ENCODE data around the gene PTDSS2. TPM values are rescaled to one million over a fixed set of nuclear protein-coding genes. Genes with fewer than 3 reads are reported as not detected.
"Not testable (repeated sequence)": the region's sequence is repeated elsewhere in the genome, so short reads cannot be mapped to it uniquely, and the experiment has no call there.

PTDSS2 gene
- total RNA-seq, 2 donors from 2014 or later, result 26.8 to 32.5 TPM

DNA sequence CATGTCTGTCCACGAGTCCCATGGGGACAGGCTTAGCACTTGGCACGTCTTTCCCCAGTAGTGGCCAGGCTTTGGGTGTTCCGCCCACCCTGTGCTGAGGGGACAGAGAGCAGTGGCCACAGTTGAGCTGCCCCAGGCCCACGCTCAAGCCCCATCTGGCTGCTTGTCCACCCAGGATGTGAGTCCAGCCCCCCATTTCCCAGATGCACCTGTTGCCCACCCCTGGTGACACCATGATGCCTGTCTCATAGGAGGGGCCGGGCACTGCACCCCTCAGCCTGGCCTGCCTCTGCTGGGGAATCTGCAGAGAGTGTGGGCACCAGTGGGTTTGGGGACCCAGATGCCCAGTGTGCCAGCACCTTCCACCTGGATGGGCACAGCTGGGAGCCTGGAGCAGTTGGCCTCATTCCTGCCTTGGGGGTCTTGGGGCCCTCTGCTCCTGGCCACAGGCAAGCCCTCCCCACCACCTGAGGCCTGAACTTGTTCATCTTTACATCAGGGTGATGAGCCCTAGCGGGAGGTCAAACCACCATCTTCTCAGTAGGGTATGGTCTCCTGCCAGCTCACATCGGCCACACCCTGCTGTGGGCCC, 41.0 kb upstream of the PTDSS2 start:
- no peak for DNase-seq (ENCODE audit: low spot score)
- H3K27ac ChIP-seq, result no peak overlapping the region

DNA sequence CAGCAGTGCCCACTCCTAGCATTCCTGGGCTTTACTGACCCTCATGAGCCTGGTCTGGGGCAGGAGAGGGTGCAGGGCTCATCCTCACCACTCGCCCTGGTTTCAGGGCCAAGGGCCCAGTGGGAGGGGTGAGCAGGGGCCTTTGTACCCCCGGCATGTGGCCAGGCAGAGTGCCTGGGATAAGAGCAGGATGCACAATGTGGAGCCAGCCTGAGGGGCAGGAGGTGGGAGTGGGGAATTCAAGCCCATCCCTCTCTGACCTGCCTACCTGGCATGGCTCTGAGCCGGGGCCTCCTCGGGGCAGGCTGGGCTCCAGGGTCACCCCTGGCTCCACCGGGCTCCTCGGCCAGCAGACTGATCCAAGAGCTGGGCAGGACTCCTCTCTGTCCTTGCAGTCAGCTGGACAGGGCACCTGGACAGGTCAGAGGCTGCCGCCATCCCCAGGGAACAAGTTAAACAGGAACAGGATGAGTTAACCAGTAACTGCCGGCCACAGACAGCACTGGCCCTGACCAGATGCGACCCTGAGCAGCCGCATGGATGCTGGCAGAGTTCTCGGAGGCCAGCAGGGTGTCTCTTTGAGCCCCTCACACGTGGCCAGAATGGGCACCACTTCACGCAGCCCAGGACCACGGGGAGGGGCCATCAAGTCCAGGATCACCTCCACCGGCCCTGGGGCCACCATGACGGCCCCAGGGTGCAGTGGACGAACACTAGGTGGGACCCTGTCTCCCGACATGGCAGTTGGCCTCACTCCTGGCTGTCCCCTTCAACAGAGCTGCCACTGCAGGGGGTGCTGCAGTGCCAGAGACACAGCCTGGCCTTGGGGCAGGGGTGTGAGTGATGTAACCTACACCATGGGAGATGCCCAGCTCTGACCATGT, 40.2 kb upstream of the PTDSS2 start:
- no peak for DNase-seq (ENCODE audit: low spot score)
- Histone ChIP-seq H3K9me3 (no peaks in the 10 kb centered on the region), H3K27me3 (no peaks in the 10 kb centered on the region), H3K36me3 (no peaks in the 10 kb centered on the region), H3K4me3 (no peak overlapping the region), H3K27ac (no peak overlapping the region), H3K4me1 (peaks cover 0 to 29% of the 10 kb centered on the region in 2 donors)
- TF ChIP-seq, protein P1, sequence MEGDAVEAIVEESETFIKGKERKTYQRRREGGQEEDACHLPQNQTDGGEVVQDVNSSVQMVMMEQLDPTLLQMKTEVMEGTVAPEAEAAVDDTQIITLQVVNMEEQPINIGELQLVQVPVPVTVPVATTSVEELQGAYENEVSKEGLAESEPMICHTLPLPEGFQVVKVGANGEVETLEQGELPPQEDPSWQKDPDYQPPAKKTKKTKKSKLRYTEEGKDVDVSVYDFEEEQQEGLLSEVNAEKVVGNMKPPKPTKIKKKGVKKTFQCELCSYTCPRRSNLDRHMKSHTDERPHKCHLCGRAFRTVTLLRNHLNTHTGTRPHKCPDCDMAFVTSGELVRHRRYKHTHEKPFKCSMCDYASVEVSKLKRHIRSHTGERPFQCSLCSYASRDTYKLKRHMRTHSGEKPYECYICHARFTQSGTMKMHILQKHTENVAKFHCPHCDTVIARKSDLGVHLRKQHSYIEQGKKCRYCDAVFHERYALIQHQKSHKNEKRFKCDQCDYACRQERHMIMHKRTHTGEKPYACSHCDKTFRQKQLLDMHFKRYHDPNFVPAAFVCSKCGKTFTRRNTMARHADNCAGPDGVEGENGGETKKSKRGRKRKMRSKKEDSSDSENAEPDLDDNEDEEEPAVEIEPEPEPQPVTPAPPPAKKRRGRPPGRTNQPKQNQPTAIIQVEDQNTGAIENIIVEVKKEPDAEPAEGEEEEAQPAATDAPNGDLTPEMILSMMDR (IDR thresholded peaks at IDR 0.05), result no peak

More for the DNA sequence above, 41.0 kb upstream of the PTDSS2 start:
- H3K9me3 ChIP-seq, result no peaks in the 10 kb centered on the region
- no peaks in the 10 kb centered on the region for H3K27me3 ChIP-seq
- peaks cover 0 to 29% of the 10 kb centered on the region in 2 donors for H3K4me1 ChIP-seq
- no peaks in the 10 kb centered on the region for H3K36me3 ChIP-seq
- no peak overlapping the region for H3K4me3 ChIP-seq
- TF ChIP-seq, protein P1 (IDR thresholded peaks at IDR 0.05), result no peak

DNA sequence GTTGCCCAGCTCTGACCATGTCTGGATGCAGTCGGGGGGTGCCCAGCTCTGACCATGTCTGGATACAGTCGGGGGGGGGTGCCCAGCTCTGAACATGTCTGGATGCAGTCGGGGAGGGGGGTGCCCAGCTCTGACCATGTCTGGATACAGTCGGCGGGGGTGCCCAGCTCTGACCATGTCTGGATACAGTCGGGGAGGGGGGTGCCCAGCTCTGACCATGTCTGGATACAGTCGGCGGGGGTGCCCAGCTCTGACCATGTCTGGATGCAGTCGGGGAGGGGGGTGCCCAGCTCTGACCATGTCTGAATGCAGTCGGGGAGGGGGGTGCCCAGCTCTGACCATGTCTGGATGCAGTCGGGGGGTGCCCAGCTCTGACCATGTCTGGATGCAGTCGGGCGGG, 39.4 kb upstream of the PTDSS2 start:
- not testable (repeated sequence) for H3K27ac ChIP-seq; DNase-seq (ENCODE audit: low spot score); H3K27me3 ChIP-seq; H3K36me3 ChIP-seq; H3K9me3 ChIP-seq; H3K4me3 ChIP-seq
- H3K4me1 ChIP-seq, result peaks cover 0 to 30% of the 10 kb centered on the region in 2 donors

DNA sequence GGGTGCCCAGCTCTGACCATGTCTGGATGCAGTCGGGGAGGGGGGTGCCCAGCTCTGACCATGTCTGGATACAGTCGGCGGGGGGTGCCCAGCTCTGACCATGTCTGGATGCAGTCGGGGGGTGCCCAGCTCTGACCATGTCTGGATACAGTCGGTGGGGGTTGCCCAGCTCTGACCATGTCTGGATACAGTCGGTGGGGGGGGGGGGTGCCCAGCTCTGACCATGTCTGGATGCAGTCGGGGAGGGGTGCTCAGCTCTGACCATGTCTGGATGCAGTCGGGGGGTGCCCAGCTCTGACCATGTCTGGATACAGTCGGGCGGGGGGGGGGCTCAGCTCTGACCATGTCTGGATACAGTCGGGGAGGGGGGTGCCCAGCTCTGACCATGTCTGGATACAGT, 38.6 kb upstream of the PTDSS2 start:
- not testable (repeated sequence) for H3K27ac ChIP-seq; DNase-seq (ENCODE audit: low spot score); H3K4me3 ChIP-seq; H3K27me3 ChIP-seq; H3K9me3 ChIP-seq; H3K36me3 ChIP-seq
- peaks cover 0 to 30% of the 10 kb centered on the region in 2 donors for H3K4me1 ChIP-seq

DNA sequence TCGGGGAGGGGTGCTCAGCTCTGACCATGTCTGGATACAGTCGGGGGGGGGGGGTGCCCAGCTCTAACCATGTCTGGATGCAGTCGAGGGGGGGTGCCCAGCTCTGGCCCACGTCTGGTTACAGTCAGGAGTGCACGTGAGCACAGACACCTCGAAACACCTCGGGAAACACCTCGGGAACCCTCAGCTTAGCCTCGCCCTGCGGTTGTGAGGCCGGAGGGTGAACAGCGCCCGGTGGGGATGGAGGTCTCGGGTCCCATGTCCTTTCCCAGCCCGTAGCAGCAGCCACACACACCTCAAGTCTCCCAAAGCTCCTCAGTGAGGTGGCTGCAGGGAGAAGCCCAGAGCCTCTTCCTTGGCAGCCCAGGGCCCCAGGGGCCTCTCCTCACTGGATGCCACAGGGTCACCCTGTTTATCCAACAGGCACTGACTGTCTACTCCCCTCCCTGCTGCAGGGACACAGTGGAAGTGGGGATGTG, 37.4 kb upstream of the PTDSS2 start:
- TF ChIP-seq, protein P1 (IDR thresholded peaks at IDR 0.05), result no peak
- Histone ChIP-seq H3K36me3 (no peaks in the 10 kb centered on the region), H3K27me3 (no peaks in the 10 kb centered on the region), H3K27ac (no peak overlapping the region), H3K4me1 (peaks cover 0 to 32% of the 10 kb centered on the region in 2 donors), H3K4me3 (no peak overlapping the region), H3K9me3 (no peaks in the 10 kb centered on the region)
- DNase-seq (ENCODE audit: low spot score), result no peak

DNA sequence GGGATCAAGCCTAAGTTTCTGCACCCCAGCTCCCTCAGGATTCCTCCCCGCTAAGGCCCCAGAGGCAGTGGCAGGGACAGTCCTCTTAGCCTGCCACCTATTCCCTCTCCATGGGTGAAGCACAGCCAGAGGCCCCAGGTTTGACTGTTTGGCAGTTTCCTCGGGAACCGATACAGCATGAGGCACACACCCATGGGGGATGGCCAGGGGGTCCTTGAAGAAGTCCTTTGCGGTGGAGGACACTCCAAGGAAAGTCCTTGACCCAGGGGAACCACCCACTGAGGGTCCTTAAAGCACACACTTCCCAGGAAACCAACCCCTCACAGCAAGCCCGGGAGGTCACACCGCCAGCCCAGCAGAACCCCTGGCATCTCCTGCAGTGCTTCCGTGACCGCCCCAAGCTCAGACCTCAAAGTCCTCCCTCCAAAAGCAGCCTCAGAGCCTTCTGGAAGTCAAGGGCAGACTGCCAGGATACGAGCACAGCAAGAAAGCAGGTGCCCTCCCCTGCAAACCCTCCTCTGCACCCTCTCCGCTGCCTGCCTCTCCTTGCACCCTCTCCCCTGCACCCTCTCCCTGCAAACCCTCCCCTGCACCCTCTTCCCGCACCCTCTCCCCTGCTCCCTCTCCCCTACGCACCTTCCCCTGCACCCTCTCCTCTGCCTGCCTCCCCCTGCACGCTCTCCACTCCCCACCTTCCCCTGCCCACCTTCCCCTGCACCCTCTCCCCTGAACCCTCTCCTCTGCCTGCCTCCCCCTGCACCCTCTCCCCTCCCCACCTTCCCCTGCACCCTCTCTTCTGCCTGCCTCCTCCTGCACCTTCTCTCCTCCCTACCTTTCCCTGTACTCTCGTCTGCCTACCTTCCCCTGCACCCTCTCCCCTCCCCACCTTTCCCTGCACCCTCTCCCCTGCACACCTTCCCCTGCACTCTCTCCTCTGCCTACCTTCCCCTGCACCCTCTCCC, 36.7 kb upstream of the PTDSS2 start:
- Histone ChIP-seq H3K4me3 (no peak overlapping the region), H3K4me1 (peaks cover 0 to 31% of the 10 kb centered on the region in 2 donors), H3K27ac (no peak overlapping the region), H3K27me3 (no peaks in the 10 kb centered on the region), H3K9me3 (no peaks in the 10 kb centered on the region), H3K36me3 (no peaks in the 10 kb centered on the region)
- TF ChIP-seq, protein P1 (IDR thresholded peaks at IDR 0.05), result no peak
- no peak for DNase-seq (ENCODE audit: low spot score)

Measured in right atrium auricular region (tissue), 2 donors.